Measurements from ENCODE around the gene EXOC2. TPM values are rescaled to one million over a fixed set of nuclear protein-coding genes. Genes with fewer than 3 reads are reported as not detected.
"Not testable (repeated sequence)": the region's sequence is repeated elsewhere in the genome, so short reads cannot be mapped to it uniquely, and the experiment has no call there.

Gene EXOC2
- total RNA-seq, 2 experiments from 2014 or later, result 43.4 to 43.6 TPM

- CTCF ChIA-PET, result no interaction called here
- POLR2A ChIA-PET, result no interaction called here
Observed at GRCh38 chr6:609905-610304, 83.0 kb downstream of the EXOC2 start.

DNA sequence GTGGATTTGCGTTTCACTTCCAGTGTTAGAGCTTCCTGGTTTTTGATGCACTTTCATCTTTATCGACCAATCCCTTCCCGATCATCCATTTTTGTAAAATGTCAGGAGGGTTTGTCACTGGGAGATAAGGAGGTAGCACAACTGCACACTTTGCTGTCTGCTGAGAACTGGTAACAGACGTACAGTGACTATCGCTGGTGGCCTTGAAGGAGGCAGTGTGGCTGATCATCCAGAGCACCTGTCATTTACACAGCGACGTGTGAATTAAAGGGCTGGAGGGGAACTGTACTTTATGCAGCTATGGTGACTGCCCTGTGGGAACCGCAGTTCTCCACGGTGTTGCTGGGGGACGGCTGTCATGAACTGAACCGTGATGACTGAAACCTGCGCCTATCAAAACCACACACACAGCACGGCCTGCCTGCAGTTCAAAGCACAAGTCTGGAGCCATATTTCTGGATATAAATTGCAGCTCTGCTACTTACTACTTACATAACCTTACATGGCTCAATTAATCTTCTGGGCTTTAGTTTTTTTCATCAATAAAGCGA lies 86.0 kb downstream of the EXOC2 start:
- CTCF ChIA-PET, result interaction anchor here (0.9 kb wide), 1 partner anchor 14 kb away, joined by 3 read pairs; no protein-coding TSS in a partner anchor
- POLR2A ChIA-PET, result no interaction called here

DNA sequence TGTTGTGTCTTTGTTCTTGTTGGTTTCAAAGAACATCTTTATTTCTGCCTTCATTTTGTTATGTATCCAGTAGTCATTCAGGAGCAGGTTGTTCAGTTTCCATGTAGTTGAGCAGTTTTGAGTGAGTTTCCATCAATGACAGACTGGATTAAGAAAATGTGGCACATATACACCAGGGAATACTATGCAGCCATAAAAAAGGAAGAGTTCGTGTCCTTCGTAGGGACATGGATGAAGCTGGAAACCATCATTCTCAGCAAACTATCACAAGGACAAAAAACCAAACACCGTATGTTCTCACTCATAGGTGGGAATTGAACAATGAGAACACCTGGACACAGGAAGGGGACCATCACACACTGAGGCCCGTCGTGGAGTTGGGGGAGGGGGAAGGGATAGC lies 87.0 kb downstream of the EXOC2 start:
- CTCF ChIA-PET, POLR2A ChIA-PET: not testable (repeated sequence)

- ChIA-PET CTCF (no interaction called here), POLR2A (interaction anchor here (0.7 kb wide), 1 partner anchor 1536 kb away, joined by 3 read pairs; no protein-coding TSS in a partner anchor)
Observed at GRCh38 chr6:604579-604978, 88.4 kb downstream of the EXOC2 start.

- ChIA-PET CTCF (no interaction called here), POLR2A (no interaction called here)
Observed at GRCh38 chr6:603265-603664, 89.7 kb downstream of the EXOC2 start.

DNA sequence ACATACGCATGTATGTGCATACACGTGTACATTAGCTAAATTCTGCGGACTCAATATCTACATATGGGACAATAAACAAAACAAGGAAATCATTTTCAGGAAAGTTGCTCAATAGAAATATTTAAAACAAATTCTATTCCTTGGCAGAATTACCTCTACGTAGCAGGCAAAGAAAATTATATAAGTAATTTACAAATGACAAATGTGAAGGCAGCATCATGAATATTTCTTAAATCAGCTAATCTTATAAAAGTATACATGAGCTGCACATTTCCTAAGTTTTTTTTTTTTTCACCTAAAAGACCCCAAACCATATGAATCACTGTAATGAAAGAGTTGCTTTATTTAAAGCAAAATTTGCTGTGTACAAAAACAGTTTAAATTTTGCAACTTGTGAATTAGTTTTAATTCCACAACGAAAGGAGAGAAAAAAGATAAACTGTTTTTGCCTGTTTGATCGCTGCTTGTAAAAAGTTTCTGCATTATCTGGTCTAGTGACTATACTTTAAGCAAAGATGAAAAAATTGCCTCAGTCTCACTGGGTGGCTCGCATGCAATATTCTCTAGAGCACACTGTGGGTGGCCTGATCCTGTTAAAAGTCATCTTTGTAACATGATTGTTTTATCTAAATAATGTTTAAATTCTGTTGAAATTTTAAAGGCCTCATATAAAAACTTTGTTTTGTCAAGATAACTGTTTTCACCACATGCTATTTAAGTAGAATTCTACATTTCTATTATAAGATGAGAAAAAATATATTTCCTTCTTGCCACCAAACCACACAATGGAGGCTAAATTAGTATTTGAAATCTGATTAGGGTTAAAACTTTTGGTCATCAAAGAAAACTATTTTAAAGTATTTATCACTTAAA lies 93.1 kb downstream of the EXOC2 start:
- ChIA-PET POLR2A (no interaction called here), CTCF (interaction anchor here (1.1 kb wide), 1 partner anchor 122 kb away, joined by 4 read pairs; no protein-coding TSS in a partner anchor)

- ChIA-PET CTCF (interaction anchor here (1.5 to 1.9 kb wide), 3 partner anchors 90 to 803 kb away, joined by 6 to 10 read pairs (median 8); no protein-coding TSS in a partner anchor), POLR2A (no interaction called here)
Observed at GRCh38 chr6:593907-594212, 99.1 kb downstream of the EXOC2 start.

DNA sequence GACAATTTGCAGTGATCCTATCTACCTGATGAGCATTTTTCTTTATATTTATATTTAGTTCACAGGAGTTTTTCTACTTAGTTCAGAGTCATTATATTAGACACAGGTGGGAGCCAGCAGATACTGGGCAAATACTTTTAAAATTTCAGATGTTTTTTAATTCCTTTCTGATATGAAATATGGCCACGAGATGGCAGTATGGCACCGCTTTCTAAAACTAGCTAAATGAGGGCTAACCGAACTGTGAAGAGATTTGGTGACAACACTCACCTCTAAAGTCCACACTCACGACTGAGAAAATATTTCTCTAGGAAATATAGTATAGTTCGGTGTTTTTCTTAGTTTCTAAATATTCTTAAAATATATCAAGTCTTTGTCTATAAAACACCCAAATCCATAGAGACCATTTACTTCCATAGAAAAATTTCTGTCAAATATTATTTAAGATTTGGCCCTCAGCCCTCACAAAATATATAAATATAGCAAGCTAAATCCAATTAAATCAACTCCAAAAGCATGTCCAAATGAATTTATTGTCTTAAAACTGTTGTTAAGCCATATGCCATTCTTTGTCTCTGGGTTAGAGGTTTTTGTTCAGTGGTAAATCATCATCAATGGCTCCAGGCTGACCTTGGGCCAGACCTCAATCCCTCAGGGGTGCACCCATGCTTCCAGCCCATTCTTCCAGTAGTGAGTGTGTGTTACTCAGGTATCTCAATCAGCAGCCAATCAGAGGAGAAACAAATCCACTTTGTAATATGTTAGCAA lies 99.6 kb downstream of the EXOC2 start:
- ChIA-PET CTCF (interaction anchor here (0.7 to 1.9 kb wide), 8 partner anchors 14 to 804 kb away, joined by 3 to 10 read pairs (median 4); partner anchors contain the start of gene EXOC2), POLR2A (no interaction called here)

- ChIA-PET CTCF (no interaction called here), POLR2A (no interaction called here)
Observed at GRCh38 chr6:589090-589489, 103.8 kb downstream of the EXOC2 start.

DNA sequence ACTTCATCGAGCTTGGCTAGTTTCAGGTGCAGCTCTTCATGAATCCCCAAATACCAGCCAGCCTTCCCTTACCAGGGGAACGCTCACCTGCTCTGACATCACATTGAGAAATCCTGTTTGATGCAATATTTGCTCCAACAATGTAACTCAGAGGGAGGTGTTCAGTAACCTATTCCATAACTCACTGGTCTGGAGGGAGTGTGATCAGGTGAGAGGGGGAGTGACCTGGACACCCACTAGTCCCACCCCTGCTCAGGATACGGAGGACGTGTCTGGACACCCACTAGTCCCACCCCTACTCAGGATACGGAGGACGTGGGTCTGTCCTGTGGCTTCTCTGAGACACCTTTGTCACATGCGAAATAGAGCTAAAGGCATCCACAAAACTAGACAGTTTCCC lies 106.4 kb downstream of the EXOC2 start:
- CTCF ChIA-PET, result interaction anchor here (1.6 kb wide), 1 partner anchor 836 kb away, joined by 4 read pairs; no protein-coding TSS in a partner anchor
- POLR2A ChIA-PET, result no interaction called here

DNA sequence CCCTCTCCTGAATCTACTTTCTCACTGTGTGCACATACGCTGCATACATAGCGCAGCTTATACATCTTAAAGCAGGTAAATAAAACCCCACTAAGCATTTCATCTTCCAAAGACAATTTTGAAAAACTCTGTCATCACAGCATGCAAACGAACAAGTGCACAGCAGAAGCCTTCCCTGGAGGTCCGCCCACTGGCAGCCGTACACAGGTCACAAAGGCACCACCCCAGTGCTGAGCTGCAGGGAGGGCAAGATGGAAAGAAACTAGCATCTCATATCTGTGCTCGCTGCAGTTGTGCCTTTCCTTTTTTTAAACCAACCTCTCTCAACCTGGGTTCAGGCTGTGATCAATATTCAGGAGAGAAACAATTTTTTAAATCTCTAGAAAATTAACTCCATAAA lies 109.3 kb downstream of the EXOC2 start:
- POLR2A ChIA-PET, result no interaction called here
- CTCF ChIA-PET, result no interaction called here

DNA sequence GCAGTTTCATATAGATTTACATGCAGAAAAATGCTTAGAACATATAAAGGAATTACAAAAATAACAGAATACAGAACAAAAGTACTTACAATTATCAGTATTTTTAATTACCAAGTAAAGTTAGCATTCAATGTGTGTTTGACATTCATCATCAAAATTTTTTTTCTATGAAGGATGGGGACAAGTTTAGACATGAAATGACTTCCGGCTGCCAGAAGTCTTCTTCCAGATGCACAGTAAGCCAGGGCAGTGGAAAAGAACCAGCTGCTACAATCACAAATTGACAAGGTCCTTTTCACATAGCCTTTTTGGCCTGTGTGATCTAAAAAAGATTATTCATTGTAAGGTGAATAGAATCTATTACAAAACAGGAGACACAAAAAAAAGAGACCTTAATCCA lies 109.8 kb downstream of the EXOC2 start:
- CTCF ChIA-PET, result no interaction called here
- POLR2A ChIA-PET, result no interaction called here

DNA sequence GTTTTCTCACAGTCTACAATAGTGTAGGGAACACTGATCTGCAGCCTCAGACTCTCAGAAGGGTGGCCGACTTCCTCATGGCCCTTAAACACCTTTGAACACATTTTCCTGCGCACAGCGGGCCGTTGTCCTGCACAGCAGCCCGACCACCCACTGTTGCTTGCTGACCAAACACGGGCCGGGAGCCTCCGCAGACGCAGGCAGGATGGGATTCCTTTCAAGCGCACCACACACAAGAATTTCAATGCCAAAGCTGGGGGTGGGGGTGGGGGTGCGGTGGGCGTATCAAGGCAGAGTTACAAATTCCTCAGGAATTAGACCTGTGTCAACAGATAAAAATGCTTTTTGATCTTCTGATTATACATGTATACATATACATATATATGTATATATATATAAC lies 110.6 kb downstream of the EXOC2 start:
- ChIA-PET POLR2A (no interaction called here), CTCF (no interaction called here)

DNA sequence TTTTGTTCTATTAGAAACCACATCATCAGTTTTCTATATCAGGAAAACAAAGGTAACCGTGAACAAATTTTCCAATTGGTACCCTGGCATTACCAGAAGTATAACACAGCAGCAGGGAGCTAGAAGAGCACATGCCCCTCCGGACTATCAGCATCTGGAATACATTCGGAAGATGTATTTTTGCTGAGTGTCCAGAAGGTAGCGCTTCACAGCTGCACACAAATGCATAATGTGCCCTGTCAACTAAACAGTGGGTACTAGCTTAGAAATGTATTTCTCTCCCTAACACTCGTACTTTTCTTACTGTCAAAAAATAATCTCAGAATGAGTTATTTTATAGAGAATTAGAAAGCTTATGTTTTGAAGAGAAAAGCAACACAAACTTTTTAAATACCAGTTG lies 113.6 kb downstream of the EXOC2 start:
- ChIA-PET POLR2A (no interaction called here), CTCF (no interaction called here)

GRCh38 chr6:572596-573265 lies 120.2 kb downstream of the EXOC2 start:
- ChIA-PET CTCF (no interaction called here), POLR2A (no interaction called here)

- CTCF ChIA-PET, result interaction anchor here (0.8 kb wide), 1 partner anchor 84 kb away, joined by 3 read pairs; no protein-coding TSS in a partner anchor
- POLR2A ChIA-PET, result no interaction called here
Observed at GRCh38 chr6:571892-572291, 121.0 kb downstream of the EXOC2 start.

DNA sequence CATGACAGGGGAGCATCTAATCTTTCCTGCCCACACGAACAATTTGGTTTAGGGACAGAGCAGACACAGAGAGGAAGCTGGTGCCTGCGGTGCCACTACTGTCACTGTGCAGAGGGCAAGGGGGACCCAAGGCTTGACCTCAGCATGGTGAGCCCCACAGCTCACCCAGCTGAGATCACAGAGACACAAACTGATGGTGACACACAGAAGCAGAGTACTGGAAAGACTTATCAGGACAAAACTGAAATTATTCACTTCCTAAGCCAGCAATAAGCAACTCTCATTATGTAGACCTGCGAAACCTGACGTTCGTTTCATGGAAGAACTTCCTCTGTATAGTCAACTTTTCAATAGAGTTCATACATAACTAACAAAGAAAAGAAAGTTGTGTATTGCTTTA lies 122.1 kb downstream of the EXOC2 start:
- POLR2A ChIA-PET, result no interaction called here
- CTCF ChIA-PET, result no interaction called here

DNA sequence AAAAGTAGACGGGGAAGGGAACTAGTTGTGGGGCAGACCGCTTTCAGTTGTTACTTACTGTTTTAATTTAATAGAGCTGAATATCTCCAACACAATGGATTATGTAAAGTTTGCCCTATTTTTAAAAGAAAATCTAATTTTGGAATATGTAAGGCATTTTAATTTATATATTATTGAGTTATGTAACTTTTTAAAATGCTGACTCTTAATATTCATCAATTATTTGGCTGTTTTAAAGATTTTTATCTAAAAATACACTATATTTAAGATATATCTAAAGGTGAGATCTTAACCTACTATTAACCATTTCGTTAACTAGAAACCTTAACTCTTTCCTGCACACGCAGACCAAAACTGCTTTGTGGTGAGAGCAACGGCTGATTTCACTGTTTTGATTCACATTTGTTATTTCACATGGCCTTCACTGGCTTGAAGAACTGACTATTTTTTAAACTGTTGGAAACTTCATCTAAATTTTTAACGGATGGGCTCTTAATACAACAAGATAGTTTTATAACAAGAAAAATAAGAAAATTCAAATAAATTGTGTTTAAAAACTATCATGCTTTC lies 123.9 kb downstream of the EXOC2 start:
- CTCF ChIA-PET, result no interaction called here
- POLR2A ChIA-PET, result no interaction called here

- POLR2A ChIA-PET, result no interaction called here
- CTCF ChIA-PET, result no interaction called here
Observed at GRCh38 chr6:568085-568484, 124.9 kb downstream of the EXOC2 start.

DNA sequence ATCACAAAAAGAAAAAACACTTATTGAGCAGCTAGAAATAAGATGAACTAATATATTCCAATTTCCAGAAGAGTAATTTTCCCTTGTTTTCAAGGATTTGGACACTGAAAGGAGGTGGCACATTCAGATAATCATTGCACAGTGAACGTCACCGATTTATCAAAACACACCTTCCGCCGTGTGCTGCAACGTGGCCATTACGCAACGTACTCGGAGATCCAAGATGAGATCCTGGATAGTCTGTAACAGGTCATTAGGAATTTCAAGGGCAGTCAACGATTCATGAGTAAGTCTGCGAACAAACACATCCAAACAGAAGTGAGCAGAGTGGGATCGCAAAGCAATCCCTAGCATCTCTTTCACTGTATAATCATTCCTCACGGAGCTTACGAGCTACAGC lies 129.1 kb downstream of the EXOC2 start:
- ChIA-PET POLR2A (no interaction called here), CTCF (no interaction called here)
